CD1c-positive myeloid dendritic cell (primary cell): ENCODE data around the gene TEX11.
A peak's percentile ranks its signal among the peaks of the same experiment; 100 is the strongest.
"Not testable (repeated sequence)": the region's sequence is repeated elsewhere in the genome, so short reads cannot be mapped to it uniquely, and the experiment has no call there.

Source experiments
- DNase-seq: peaks from one replicate; pipeline ENCODE4 v3.0.0-alpha.2; 2016; ENCODE audit errors: extremely low spot score

The TEX11 gene

GRCh38 chrX:70908541-70908940, at the start of gene TEX11:
Gene TEX11 (minus strand): TSS chrX:70908711. CDS start chrX:70907789, 922 bp downstream.
- no peak for DNase-seq

- DNase-seq = no peak
These were observed 46.4 kb upstream of the TEX11 start for GRCh38 chrX:70954871-70955270.

- no peak for DNase-seq
These were observed 15.9 kb upstream of the TEX11 start for GRCh38 chrX:70924294-70924911.

GRCh38 chrX:70922774-70923473, 14.4 kb upstream of the TEX11 start:
- DNase-seq = no peak

- no peak for DNase-seq
These were observed 13.3 kb upstream of the TEX11 start for GRCh38 chrX:70921709-70922352.

- DNase-seq = no peak
These were observed 8.2 kb upstream of the TEX11 start for GRCh38 chrX:70916754-70917153.

- DNase-seq = no peak
These were observed 611 bp downstream of the TEX11 start for GRCh38 chrX:70907900-70908299.

- no peak for DNase-seq
These were observed 7.0 kb downstream of the TEX11 start for GRCh38 chrX:70901465-70901864.

- not testable (repeated sequence) for DNase-seq
These were observed 18.1 kb downstream of the TEX11 start for GRCh38 chrX:70890441-70890840.

- no peak for DNase-seq
These were observed 29.6 kb downstream of the TEX11 start for GRCh38 chrX:70878902-70879301.

- no peak for DNase-seq
These were observed 56.2 kb downstream of the TEX11 start for GRCh38 chrX:70852294-70852693.

- not testable (repeated sequence) for DNase-seq
These were observed 64.4 kb downstream of the TEX11 start for GRCh38 chrX:70844081-70844480.

GRCh38 chrX:70843620-70844019, 64.9 kb downstream of the TEX11 start:
- not testable (repeated sequence) for DNase-seq

- no peak for DNase-seq
These were observed 73.9 kb downstream of the TEX11 start for GRCh38 chrX:70834589-70834988.

- DNase-seq = no peak
These were observed 81.8 kb downstream of the TEX11 start for GRCh38 chrX:70826715-70827114.

GRCh38 chrX:70825366-70825765, 83.1 kb downstream of the TEX11 start:
- no peak for DNase-seq

GRCh38 chrX:70808942-70809940, 99.3 kb downstream of the TEX11 start:
- DNase-seq = no peak

GRCh38 chrX:70806081-70806480, 102.4 kb downstream of the TEX11 start:
- DNase-seq = no peak

- not testable (repeated sequence) for DNase-seq
These were observed 111.8 kb downstream of the TEX11 start for GRCh38 chrX:70796742-70797141.

- no peak for DNase-seq
These were observed 134.3 kb downstream of the TEX11 start for GRCh38 chrX:70774223-70774622.

GRCh38 chrX:70769659-70770227, 138.8 kb downstream of the TEX11 start:
- peak; percentile 11 for DNase-seq
